ENCODE results near the gene SLC28A2. TPM values are rescaled to one million over a fixed set of nuclear protein-coding genes. Genes with fewer than 3 reads are reported as not detected.

Gene SLC28A2
- polyA plus RNA-seq, 1 experiment, result not detected

DNA sequence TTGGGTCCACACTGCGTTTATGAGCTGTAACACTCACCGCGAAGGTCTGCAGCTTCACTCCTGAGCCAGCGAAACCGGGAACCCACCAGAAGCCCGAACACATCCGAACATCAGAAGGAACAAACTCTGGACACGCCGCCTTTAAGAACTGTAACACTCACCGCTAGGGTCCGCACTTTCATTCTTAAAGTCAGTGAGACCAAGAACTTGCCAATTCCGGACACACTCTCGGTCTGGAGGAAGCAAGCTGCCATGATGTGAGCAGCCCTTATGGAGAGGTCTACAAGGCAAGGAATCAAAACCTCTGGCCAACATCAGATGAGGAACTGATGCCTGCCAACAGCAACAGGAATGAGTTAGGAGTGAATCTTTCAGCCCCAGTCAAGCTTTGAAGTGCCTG is 62.9 kb downstream of the SLC28A2 start:
- CTCF ChIA-PET, result interaction anchor here (0.8 to 1.3 kb wide), 2 partner anchors 17 to 84 kb away, joined by 3 read pairs; no protein-coding TSS in a partner anchor
- TF ChIP-seq, protein P1, sequence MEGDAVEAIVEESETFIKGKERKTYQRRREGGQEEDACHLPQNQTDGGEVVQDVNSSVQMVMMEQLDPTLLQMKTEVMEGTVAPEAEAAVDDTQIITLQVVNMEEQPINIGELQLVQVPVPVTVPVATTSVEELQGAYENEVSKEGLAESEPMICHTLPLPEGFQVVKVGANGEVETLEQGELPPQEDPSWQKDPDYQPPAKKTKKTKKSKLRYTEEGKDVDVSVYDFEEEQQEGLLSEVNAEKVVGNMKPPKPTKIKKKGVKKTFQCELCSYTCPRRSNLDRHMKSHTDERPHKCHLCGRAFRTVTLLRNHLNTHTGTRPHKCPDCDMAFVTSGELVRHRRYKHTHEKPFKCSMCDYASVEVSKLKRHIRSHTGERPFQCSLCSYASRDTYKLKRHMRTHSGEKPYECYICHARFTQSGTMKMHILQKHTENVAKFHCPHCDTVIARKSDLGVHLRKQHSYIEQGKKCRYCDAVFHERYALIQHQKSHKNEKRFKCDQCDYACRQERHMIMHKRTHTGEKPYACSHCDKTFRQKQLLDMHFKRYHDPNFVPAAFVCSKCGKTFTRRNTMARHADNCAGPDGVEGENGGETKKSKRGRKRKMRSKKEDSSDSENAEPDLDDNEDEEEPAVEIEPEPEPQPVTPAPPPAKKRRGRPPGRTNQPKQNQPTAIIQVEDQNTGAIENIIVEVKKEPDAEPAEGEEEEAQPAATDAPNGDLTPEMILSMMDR (IDR thresholded peaks at IDR 0.05; ENCODE audit: insufficient read depth, low read depth, low read length), result no peak
- H3K27me3 ChIP-seq (ENCODE audit: control insufficient read depth, insufficient read depth, low read length), result no peaks in the 10 kb centered on the region

DNA sequence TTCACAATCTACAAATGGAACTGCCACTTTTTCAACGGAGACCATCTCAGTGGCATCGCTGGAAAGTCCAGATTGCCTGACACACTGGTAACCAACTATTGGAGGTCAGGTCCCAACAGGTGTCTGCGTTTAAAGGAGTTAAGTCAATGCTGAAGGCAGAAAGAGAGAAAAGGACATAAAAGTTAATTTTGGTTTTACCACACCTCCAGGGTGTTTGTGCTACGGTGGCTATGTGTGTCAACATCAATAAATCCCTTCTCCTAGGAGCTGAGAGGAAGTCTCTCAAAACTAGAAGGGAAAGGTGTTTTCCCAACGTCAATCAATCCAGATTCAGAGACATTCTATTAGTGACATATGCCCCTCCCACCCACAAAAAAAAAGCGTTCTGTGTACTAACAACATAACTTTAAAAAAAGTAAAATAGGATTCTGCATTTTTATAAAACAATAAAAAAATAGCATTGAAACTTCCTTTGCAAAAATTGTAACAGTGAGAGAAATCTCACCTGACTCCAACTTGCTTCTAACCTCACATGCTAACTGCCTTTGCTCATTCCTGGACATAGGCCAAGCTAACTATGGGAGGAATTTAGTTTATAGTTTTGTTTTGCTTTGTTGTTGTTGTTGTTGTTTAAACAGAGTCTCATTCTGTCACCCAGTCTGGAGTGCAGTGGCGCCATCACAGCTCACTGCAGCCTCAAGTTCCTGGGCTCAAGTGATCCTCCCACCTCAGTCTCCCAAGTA is 67.6 kb downstream of the SLC28A2 start:
- ChIA-PET POLR2A (no interaction called here), CTCF (no interaction called here)
- Histone ChIP-seq H3K4me3 (ENCODE audit: low read depth, low read length) (no peak overlapping the region), H3K36me3 (ENCODE audit: control insufficient read depth, insufficient read depth, low read length) (no peaks in the 10 kb centered on the region), H3K27me3 (ENCODE audit: control insufficient read depth, insufficient read depth, low read length) (no peaks in the 10 kb centered on the region; the same call in 1 of the 2 replicates)
- TF ChIP-seq, protein P1 (IDR thresholded peaks at IDR 0.05; ENCODE audit: insufficient read depth, low read depth, low read length), result no peak
- no peak for DNase-seq (ENCODE audit: low read depth)

More for the DNA sequence above, 62.9 kb downstream of the SLC28A2 start:
- Histone ChIP-seq H3K4me3 (ENCODE audit: low read depth, low read length) (no peak overlapping the region), H3K36me3 (ENCODE audit: control insufficient read depth, insufficient read depth, low read length) (no peaks in the 10 kb centered on the region)
- no peak for DNase-seq (ENCODE audit: low read depth)
- POLR2A ChIA-PET, result no interaction called here

- CTCF ChIA-PET, result no interaction called here
- no peak for DNase-seq (ENCODE audit: low read depth)
- no peaks in the 10 kb centered on the region for H3K36me3 ChIP-seq (ENCODE audit: control insufficient read depth, insufficient read depth, low read length)
- H3K27me3 ChIP-seq (ENCODE audit: control insufficient read depth, insufficient read depth, low read length), result no peaks in the 10 kb centered on the region; the same call in 1 of the 2 replicates
- TF ChIP-seq, protein P1 (IDR thresholded peaks at IDR 0.05; ENCODE audit: insufficient read depth, low read depth, low read length), result no peak
- POLR2A ChIA-PET, result no interaction called here
- no peak overlapping the region for H3K4me3 ChIP-seq (ENCODE audit: low read depth, low read length)
These were observed 68.7 kb downstream of the SLC28A2 start for GRCh38 chr15:45320581-45321205.

DNA sequence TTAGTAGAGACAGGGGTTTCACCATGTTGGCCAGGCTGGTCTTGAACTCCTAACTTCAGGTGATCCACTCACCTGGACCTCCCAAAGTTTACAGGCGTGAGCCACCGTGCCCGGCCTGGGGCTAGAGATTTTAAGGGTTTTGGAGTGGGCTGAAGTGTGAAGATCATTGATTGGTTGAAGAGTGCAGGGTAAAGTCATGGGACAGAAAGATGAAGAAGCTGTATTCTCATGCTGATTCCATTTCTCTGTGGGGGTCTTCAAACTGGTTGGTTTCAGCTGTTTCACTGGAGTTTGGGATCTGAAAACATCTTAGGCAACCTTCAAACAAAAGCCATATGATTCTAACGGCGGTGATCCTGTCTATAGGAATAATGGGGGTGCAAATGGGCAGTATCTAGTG is 74.2 kb downstream of the SLC28A2 start:
- Histone ChIP-seq H3K4me3 (ENCODE audit: low read depth, low read length) (no peak overlapping the region), H3K27me3 (ENCODE audit: control insufficient read depth, insufficient read depth, low read length) (peaks cover 2% of the 10 kb centered on the region), H3K36me3 (ENCODE audit: control insufficient read depth, insufficient read depth, low read length) (no peaks in the 10 kb centered on the region)
- CTCF ChIA-PET, result no interaction called here
- DNase-seq (ENCODE audit: low read depth), result no peak
- POLR2A ChIA-PET, result no interaction called here
- TF ChIP-seq, protein P1 (IDR thresholded peaks at IDR 0.05; ENCODE audit: insufficient read depth, low read depth, low read length), result no peak

DNA sequence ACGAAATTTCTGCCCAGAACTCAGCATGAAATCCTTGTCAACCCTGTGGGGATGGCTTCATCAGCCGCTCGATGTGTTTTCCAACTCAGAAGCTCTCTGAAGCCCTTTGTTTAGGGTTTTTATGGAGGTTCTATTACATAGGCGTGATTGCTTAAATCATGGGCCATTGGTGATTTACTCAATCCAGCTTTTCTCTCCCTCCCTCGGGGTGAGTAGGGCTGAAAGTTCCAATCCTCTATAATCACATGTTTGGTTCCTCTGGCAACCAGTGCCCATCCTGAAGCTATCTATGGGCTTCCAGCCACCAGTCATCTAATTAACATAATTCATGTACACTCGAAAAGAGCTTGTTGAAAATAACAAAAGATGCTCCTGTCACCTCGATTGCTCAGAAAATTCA is 74.7 kb downstream of the SLC28A2 start:
- Histone ChIP-seq H3K27me3 (ENCODE audit: control insufficient read depth, insufficient read depth, low read length) (peaks cover 2% of the 10 kb centered on the region), H3K4me3 (ENCODE audit: low read depth, low read length) (no peak overlapping the region), H3K36me3 (ENCODE audit: control insufficient read depth, insufficient read depth, low read length) (no peaks in the 10 kb centered on the region)
- TF ChIP-seq, protein P1 (IDR thresholded peaks at IDR 0.05; ENCODE audit: insufficient read depth, low read depth, low read length), result no peak
- CTCF ChIA-PET, result no interaction called here
- POLR2A ChIA-PET, result no interaction called here
- no peak for DNase-seq (ENCODE audit: low read depth)

Other genes with a start within 250 kb of the SLC28A2 start
- 20.7 and 30.4 TPM in 2 replicates for gene SORD, start 229.0 kb upstream of the SLC28A2 start, polyA plus RNA-seq (2011; rRNA removed)
- gene DUOX2, start 138.1 kb upstream of the SLC28A2 start, polyA plus RNA-seq (2011; rRNA removed), result not detected in 2 replicates
- gene DUOXA2, start 137.9 kb upstream of the SLC28A2 start, polyA plus RNA-seq (2011; rRNA removed), result not detected in 2 replicates
- not detected in 2 replicates for gene DUOXA1, start 122.4 kb upstream of the SLC28A2 start, polyA plus RNA-seq (2011; rRNA removed)
- 0.09 TPM in 1 of 2 replicates, not detected in the other for gene DUOX1, start 122.2 kb upstream of the SLC28A2 start, polyA plus RNA-seq (2011; rRNA removed)
- gene SHF, start 64.3 kb upstream of the SLC28A2 start, polyA plus RNA-seq (2011; rRNA removed), result 3.9 and 5.2 TPM in 2 replicates
- 0.10 and 0.17 TPM in 2 replicates for gene GATM, start 126.3 kb downstream of the SLC28A2 start, polyA plus RNA-seq (2011; rRNA removed)

Measured in BJ (cell line).